Activated naive CD4-positive, alpha-beta T cell treated with anti-CD3 and anti-CD28 coated beads, Interleukin-2, amount 50 U/mL, for 72 hours (primary cell): Measurements from ENCODE around the gene CBFA2T3. TPM values are rescaled to one million over a fixed set of nuclear protein-coding genes. Genes with fewer than 3 reads are reported as not detected.

Experiments
- ATAC-seq, 2 donors: fragments of 150-1000 bp; cut with Tn5 transposase; 2 replicates each; pipeline ENCODE4 v1.10.0; 2021; ENCODE audit warnings: mild to moderate bottlenecking in 2 of 2, moderate library complexity in 2 of 2
- DNase-seq, 2 donors: peaks; one replicate each; pipeline ENCODE4 v3.0.0; 2021 to 2022; ENCODE audit warnings: low spot score in 2 of 2
- H3K27ac Mint-ChIP-seq, 2 donors: one replicate each; pipeline ENCODE4 v1.8.0; 2022; ENCODE audit warnings: mild to moderate bottlenecking in 2 of 2, mixed read lengths in 2 of 2
- H3K36me3 Mint-ChIP-seq, 2 donors: one replicate each; pipeline ENCODE4 v1.8.0; 2022; ENCODE audit warnings: mixed read lengths in 2 of 2
- H3K9me3 Mint-ChIP-seq, 2 donors: one replicate each; pipeline ENCODE4 v1.8.0; 2022; ENCODE audit warnings: mixed read lengths in 2 of 2
- total RNA-seq, 2 donors: library from RNA; stranded (reverse); gene quantifications; one replicate each; pipeline ENCODE4 v1.2.3, GENCODE V29; 2022

The CBFA2T3 gene
- total RNA-seq, 2 donors from 2014 or later: 0.76 to 1.1 TPM

DNA sequence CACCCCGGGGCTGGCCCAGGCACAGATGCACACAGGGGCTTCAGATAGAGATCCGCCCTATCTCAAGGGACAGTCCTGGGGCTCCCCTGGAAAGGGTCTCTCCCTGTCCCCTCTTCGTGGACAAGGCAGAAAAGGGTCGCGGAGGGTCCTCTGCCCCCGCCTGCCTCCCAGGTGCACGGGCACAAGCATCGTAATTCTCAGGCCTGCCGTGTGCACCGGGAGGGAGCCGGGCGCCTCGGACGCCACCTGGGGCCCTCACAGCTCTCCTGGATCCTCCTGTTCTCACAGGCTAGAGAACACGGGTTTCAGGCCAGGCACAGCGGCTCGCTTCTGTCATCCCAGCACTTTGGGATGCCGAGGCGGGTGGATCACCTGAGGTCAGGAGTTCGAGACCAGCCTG, 98.7 kb downstream of the CBFA2T3 start:
- ATAC-seq (no peak), DNase-seq (no peak)
- Mint-ChIP-seq H3K9me3 (no peaks in the 10 kb centered on the region), H3K36me3 (no peaks in the 10 kb centered on the region), H3K27ac (no peak overlapping the region)

DNA sequence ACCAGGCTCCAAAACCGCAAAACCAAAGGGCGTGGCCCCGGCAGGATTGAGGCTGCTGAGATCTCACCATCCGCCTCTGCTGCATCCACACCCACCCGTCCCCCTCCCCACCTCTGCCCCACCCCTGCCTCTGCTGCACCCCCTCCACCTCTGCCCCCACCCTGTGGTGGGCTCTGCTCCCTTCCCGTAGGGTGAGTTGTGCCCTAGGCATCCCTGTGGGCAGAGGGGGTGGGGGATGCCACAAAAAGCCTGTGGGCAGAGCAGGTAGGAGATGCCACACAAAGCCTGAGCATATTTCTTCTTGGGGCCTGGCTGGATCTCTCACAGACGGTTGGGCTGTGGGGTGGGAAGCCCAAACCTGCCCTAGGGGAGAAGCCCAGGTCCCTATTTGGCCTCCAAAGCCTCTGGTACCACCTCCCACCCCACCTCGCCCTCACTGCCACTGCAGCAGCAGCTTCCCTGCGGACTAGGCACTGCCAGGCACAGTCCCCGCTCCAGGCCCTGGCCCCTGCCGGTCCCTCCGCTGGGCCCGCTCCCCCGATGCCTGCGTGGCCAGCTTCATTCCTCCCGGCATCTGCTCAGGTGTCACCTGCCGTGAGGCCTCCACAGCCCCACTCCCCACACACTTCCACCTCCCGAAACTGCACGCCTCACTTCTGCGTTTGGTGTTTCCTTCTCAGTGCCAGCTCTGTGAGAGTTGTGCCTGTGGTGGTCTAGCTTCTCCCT, 99.3 kb downstream of the CBFA2T3 start:
- Mint-ChIP-seq H3K36me3 (no peaks in the 10 kb centered on the region), H3K27ac (no peak overlapping the region), H3K9me3 (no peaks in the 10 kb centered on the region)

DNA sequence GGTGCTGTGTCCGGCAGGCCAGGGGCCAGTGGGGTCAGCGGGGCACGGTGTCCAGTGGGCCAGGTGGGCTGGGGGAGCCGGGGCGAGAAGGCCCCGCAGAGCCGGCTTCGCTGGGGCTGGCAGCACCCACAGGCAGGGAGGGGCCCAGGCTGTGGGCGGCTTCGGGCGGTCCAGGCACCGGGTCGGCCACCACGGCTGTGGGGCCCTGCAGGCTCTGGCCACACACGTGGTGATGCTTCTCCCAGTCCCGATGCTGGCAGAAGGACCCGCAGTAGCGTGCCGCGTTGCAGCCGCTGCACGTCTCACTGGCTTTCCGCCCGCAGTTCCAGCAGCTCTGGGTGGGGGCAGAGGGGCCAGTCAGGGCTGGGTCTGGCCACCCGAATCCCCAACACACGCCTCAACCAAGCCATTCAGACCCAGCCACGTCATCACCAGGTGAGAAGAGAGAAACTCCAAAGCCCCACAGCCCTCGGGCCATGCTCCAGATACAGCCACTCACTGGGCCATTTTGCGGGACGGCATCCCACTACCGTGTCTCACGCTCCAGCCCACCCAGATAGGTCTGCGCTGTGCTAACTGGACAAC, 100.0 kb downstream of the CBFA2T3 start:
- H3K36me3 Mint-ChIP-seq: no peaks in the 10 kb centered on the region
- no peak overlapping the region for H3K27ac Mint-ChIP-seq
- no peak for ATAC-seq

More for the DNA sequence above, 99.3 kb downstream of the CBFA2T3 start:
- DNase-seq (no peak), ATAC-seq (no peak)

DNA sequence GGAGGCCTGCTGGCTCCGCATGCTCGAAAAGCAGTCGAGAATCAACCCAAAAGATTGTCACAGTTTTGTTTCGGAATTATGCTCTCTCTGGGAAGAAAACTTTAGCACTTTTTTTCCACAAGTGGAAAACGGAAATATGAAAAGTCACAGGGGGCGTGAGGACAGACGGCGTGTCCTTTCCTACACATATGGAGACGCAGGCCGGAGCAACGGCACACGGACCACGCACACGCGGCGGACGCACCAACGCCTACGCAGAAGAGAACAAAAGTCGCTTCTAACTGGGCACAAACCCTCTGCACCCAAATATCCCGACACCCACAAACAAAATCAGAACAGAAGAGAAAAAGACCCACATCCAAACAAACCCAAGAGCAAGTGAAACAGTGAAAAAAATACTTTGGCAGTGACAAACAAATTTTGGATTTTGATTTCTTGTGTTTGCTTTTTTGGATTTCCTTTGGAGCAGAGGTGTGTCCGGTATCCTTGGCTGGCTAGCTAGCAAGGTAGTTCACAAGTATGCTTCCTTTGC, 101.2 kb downstream of the CBFA2T3 start:
- ATAC-seq (no peak), DNase-seq (no peak)
- no peak overlapping the region for H3K27ac Mint-ChIP-seq
- no peaks in the 10 kb centered on the region for H3K36me3 Mint-ChIP-seq
- no peaks in the 10 kb centered on the region for H3K9me3 Mint-ChIP-seq

More for the DNA sequence above, 100.0 kb downstream of the CBFA2T3 start:
- no peak for DNase-seq
- no peaks in the 10 kb centered on the region for H3K9me3 Mint-ChIP-seq

DNA sequence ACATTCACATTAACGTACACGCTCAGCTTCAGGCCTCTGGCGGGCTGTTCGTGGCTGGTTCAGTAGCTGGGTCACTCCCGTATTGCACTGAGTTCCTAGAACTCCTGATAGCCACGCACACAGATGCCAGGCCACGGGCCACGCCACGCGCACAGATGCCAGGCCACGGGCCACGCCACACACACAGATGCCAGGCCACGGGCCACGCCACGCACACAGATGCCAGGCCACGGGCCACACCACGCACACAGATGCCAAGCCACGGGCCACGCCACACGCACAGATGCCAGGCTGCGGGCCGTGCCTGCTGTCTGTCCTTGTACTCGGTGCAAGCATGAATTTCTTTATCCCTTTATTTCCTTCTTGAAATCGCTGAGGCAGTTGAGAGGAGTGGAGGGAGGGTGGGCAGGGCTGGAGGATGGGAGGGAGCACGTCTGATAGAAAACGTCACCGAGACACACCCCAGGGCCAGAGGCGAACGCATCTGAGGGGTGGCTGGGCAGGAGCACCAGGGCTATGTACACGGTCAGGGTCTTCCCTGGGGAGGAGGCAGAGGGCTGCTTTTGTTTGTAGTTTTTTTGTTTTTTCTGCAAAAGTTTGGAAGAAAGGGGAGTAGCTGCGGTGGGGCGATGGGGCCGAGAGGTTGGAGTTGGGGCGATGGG, 101.9 kb downstream of the CBFA2T3 start:
- no peak for DNase-seq
- Mint-ChIP-seq H3K9me3 (no peaks in the 10 kb centered on the region), H3K36me3 (no peaks in the 10 kb centered on the region), H3K27ac (no peak overlapping the region)
- ATAC-seq: no peak

DNA sequence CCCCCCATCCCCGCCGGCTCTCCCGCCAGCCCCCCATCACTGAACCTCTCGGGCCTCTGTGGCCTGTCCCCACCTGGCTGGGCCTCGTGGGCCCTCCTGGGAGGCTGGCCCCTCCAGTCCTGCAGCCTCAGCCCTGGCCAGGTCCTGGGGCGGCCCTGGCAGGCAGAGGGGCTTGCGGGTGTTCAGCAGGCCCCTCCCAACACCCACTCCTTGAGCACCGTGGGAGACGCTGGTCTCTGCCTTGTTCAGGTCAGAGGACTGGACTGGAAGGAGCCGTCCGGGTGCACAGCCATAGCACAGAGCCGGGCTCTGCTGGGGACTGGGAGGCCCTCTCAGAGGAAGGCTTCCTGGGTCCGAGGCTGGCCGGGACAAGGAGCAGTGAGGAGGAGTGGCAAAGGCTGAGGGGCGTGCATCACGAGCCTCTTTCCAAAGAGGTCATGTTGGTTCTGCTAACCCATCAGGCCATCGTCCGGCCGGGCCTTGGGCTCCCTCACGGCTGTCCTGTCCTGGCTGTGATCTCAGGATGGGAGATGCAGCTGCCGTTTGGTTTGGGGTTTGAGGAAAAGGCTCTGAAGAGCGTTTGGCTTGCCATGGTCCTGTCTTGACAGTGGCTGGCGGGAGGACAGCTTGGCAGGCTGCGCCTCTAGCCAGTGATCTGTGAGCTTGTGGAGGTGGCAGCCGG, 104.2 kb downstream of the CBFA2T3 start:
- Mint-ChIP-seq H3K9me3 (no peaks in the 10 kb centered on the region), H3K27ac (no peak overlapping the region), H3K36me3 (no peaks in the 10 kb centered on the region)
- ATAC-seq (no peak), DNase-seq (no peak)

DNA sequence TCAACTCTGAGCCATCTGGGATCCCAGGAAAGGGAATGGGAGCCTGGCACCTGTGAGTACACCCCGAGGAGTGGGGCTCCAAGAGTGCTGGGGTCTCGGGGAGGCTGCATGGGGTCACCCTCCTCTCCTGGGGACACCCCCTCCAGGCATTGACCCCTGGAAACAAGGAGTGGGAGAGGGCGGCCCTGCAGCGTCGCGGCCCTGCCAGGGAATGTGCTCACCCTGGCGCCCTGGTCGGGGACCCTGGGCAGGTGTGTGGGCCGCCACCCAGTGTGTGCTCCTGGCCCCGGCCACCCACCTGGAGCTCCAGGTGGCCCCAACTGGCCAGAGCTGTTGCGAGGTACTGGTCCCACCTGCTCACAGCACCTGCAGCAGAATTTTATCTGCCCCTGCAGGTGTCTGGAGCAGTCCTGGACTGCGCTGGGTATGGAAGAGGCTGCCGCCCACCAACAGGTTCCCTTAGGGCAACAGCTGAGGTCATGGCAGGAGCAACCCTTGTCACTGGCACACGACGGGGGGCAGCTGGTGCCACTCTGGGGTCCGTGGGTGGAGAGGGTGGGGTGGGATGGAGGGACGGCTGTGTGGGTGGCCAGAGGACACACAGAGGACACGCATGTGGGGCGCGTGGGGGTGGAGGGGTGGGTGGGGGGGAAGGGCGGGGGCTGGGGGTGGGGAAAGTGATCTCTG, 105.1 kb downstream of the CBFA2T3 start:
- ATAC-seq (no peak), DNase-seq (no peak)
- Mint-ChIP-seq H3K27ac (no peak overlapping the region), H3K9me3 (no peaks in the 10 kb centered on the region), H3K36me3 (no peaks in the 10 kb centered on the region)

DNA sequence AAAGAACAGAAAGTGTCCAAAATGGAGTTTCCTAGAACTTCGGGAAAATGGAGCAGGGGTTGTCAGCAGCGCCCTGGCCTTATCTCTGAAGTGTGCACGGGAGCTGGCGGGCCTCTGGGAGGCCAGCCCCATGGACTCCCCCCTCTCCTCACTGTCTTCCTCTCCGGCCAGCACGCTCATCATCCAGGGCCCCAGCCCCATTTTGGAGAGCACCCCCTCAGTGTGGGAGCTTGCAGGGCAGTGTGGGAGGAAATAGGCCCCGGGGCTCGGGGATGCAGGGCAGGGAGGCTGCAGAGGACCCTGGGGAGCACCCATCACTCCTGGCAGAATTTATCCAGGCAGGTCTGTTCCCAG, 105.7 kb downstream of the CBFA2T3 start:
- no peaks in the 10 kb centered on the region for H3K9me3 Mint-ChIP-seq
- DNase-seq: no peak
- peak; percentile 9 to 13 for ATAC-seq
- H3K27ac Mint-ChIP-seq: no peak overlapping the region
- no peaks in the 10 kb centered on the region for H3K36me3 Mint-ChIP-seq

DNA sequence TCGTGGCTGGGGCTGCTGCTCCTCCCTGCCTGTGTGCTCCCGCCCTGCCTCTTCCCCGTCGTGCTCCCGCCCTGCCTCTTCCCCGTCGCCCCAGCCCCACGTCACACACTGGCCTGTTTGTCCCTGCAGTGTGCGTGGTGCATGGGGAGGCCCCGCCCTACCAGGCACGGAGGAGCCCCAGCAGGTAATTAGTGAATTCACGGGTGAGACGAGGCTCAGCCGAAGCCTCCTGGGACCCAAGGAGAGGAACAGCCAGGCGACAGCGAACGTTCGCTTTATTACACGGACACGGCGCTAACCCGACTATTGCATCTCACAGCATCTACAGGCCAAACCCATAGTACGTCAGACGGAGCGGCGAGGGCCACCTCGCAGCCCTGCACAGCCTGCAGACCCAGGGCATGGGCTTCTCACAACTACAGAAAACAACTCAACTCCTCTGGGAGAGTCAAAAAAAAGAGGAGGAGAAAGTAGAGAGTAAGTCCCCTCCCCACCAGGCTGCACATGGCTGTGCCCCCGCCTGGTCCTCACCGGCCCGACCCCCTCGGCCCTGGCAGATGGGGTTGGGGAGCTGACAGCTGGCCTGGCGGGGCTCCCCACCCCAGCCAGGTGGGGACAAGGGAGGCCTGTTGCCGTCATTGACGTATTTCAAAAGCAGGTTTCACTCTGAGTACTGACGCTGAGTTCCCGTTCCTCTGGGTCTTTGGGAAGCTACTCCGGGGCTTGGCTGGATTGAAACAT, 106.2 kb downstream of the CBFA2T3 start:
- Mint-ChIP-seq H3K27ac (no peak overlapping the region), H3K36me3 (no peaks in the 10 kb centered on the region), H3K9me3 (no peaks in the 10 kb centered on the region)
- DNase-seq: no peak
- peak; percentile 46 to 72 for ATAC-seq

DNA sequence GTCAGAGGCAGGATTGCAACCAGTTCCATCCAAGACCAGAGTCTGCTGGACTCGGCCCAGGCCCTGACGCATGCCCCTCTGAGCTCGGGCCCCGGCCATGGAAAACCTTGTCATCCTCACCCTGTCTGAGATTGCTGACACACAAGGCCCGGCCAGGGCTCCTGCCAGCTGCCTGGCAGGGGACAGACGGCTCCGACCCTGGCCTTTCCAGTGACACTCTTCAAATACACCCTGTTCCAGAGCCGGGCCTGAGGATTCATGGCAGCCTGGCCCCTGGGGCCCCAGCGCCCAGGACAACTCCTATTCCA, 107.4 kb downstream of the CBFA2T3 start:
- no peak for DNase-seq
- H3K9me3 Mint-ChIP-seq: no peaks in the 10 kb centered on the region
- H3K27ac Mint-ChIP-seq: no peak overlapping the region
- ATAC-seq: no peak
- H3K36me3 Mint-ChIP-seq: no peaks in the 10 kb centered on the region

DNA sequence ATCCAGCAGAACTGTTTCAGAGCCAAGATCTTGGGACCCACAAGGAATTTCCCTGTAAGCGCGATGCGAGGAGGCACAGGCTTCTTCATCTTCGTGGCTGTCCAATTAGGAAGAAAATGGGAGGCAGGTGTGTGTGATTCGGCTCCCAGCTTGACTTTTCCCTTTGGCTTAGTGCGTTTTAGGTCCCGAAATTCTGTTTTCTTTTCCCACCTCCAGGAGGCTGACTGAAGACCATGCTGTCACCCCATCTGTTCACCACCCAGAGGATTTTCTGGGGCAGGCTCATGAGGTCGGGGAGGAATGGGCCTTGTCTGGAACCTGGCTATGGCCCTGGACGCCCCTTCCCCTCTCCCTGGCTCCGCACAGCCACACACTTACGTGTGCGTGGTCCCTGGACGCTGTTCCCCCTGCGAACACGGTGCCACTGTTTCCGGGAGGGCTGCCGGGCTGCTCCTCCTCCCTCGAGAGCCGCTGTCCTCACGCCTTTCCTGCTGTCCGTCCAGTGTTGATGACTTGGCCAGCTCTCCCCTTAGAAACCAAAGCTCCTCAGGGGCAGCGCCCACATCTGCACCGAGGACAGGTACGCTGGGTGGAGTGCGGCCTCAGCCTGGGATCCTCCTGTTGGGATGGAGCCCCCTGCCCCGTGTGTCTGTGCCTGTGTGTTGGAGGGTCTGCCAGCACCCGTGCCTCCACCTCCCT, 107.9 kb downstream of the CBFA2T3 start:
- DNase-seq (no peak), ATAC-seq (no peak)
- no peaks in the 10 kb centered on the region for H3K36me3 Mint-ChIP-seq

DNA sequence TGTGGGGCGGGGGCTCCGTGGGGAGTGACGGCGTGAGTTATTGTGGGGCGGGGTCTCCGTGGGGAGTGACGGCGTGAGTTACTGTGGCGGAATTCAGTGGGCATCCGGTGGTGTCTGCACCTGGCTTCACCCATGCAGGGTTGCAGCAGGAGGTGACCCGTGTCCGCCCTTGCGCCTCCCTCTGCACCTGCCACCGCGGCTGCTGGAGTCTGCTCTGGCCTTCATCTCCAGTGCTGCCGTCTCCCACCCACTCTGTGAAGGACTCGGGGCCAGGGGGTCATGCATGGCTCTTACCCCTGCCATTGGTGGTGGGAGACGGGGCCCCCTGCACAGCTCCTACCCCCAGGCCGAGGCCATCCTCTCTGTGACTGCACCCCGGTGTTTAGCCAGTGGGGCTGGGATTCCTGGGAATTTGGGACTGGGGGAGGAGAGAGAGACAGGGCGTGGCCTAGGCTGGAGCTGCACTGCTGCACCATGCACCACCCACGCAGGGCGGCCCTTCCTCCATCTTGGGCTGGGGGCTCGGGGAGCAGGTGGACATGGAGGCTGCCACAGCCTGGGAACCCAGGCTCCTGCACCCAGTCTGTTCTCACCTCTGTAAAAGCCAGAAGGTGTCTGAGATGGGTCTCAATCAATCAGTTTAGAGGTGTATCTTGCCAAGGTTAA, 109.3 kb downstream of the CBFA2T3 start:
- Mint-ChIP-seq H3K27ac (no peak overlapping the region), H3K9me3 (no peaks in the 10 kb centered on the region), H3K36me3 (no peaks in the 10 kb centered on the region)
- DNase-seq (no peak), ATAC-seq (no peak)

More for the DNA sequence above, 107.9 kb downstream of the CBFA2T3 start:
- Mint-ChIP-seq H3K9me3 (no peaks in the 10 kb centered on the region), H3K27ac (no peak overlapping the region)

DNA sequence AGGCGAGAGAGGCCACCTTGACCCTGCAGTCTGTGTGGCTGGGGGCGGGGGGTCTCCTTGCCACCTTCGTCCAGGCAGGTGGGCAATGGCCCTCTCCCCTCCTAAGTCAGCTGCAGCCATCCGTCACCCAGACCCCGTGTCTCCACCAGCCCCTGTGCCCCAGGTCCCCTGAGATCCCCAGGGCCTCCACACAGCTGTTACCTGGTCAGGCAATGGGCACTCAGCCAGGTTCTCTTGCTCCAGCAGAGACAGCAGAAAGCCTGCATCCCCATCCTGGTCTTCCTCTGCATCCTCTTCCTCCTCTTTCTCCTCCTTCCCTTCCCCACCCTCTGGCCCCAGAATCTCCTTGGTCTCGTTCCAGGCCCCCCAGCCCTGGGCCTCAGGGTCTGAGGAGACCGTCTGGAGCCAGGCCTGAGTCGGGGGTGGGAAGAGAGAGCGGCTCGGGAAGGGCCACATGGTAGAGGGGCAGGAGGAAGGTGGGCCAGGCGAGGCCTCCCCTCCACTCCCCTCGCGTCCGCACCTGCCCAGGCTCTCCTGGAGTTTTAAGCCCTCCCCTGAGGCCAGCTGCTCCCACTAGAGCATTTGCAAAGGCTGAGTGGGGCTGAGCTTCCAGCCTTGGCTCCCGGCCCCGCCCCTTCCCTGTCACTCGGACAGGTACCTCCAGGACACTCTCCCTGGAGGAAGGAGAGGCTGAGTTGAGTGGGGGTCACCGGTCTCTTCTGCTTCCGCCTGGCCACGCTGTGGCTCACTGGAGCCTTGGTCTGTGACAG, 110.7 kb downstream of the CBFA2T3 start, which contains the start of gene PABPN1L:
TSS of gene PABPN1L (minus strand) at position 510 of the 770 bp plus-strand sequence. CDS start at position 456, 54 bp downstream.
- ATAC-seq: no peak
- H3K36me3 Mint-ChIP-seq: no peaks in the 10 kb centered on the region

DNA sequence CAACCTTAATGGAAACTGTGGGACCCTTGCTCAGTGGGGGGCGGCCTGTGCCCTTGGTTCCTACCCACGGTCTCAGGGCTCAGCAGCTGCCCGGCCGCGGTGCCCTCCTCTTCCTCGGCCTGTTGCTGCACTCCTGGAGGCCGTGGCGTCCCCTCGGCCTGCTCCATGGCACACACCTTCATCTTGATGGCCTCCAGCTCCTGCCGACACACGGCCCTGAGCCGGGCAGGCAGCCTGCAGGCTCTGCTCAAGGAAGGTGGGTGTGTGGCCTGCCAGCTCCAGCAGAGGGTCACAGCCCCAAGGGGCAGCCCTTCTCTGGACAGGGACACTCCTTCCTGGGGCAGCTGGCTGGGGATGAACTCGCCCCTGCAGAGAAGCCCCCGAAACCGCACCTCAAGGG, 111.3 kb downstream of the CBFA2T3 start:
- H3K36me3 Mint-ChIP-seq: no peaks in the 10 kb centered on the region
- ATAC-seq (no peak), DNase-seq (no peak)
- no peaks in the 10 kb centered on the region for H3K9me3 Mint-ChIP-seq
- H3K27ac Mint-ChIP-seq: no peak overlapping the region

More for the DNA sequence above, 110.7 kb downstream of the CBFA2T3 start, which contains the start of gene PABPN1L:
- no peaks in the 10 kb centered on the region for H3K9me3 Mint-ChIP-seq
- H3K27ac Mint-ChIP-seq: no peak within 1 kb of the TSS
- no peak for DNase-seq
